Central memory CD8-positive, alpha-beta T cell (primary cell): Measurements from ENCODE around the gene COX14.

Experiments
- ATAC-seq: fragments of 150-1000 bp; cut with Tn5 transposase; replicated peaks from 2 replicates; pipeline ENCODE4 v1.10.0; 2022; ENCODE audit warnings: mild to moderate bottlenecking, moderate FRiP score, moderate number of reproducible peaks; ENCODE audit not compliant: poor library complexity, severe bottlenecking; ENCODE audit errors: extremely low read depth
- DNase-seq, 2 donors: peaks; one replicate each; pipeline ENCODE4 v3.0.0; 2021; ENCODE audit warnings: low spot score in 2 of 2
- H3K27ac Mint-ChIP-seq: one replicate; pipeline ENCODE4 v1.8.0; 2022; ENCODE audit warnings: low read depth, mild to moderate bottlenecking, moderate library complexity, mixed read lengths
- H3K27me3 Mint-ChIP-seq: one replicate; pipeline ENCODE4 v1.8.0; 2022; ENCODE audit warnings: mixed read lengths
- H3K36me3 Mint-ChIP-seq: one replicate; pipeline ENCODE4 v1.8.0; 2022; ENCODE audit warnings: mild to moderate bottlenecking, moderate library complexity, mixed read lengths; ENCODE audit not compliant: insufficient read depth
- H3K4me1 Mint-ChIP-seq: one replicate; pipeline ENCODE4 v1.8.0; 2022; ENCODE audit warnings: mixed read lengths
- H3K4me3 Mint-ChIP-seq: one replicate; pipeline ENCODE4 v1.8.0; 2022; ENCODE audit warnings: mild to moderate bottlenecking, moderate library complexity, mixed read lengths
- H3K9me3 Mint-ChIP-seq: one replicate; pipeline ENCODE4 v1.8.0; 2022; ENCODE audit warnings: mixed read lengths

The COX14 gene

DNA sequence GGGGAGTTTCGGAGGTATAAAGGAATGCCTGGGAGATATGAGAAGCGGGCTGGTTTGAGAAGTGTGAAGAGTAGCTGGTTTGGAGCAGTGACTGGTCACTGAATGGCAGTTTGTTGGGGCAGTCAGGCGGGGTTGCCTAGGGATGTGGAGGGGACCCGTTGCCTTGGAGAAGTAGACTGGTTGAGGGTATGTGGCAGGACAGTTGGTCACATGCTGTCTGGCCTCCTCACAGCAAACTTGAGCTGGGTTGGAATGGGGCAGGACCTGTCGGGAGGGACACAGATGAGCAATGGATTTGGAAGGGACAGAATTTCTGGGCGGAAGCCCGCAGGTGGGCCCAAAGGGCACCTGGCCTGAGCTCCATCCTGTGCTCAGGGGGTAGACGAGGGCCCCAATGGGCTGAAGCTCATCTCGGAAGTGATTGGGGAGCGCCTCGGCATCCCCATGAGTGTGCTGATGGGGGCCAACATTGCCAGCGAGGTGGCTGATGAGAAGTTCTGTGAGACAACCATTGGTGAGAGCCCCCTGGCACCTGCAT, 6.1 kb upstream of the COX14 start:
- DNase-seq: no peak

GRCh38 chr12:50106907-50107306, 5.1 kb upstream of the COX14 start:
- Mint-ChIP-seq H3K4me1 (peaks cover 5% of the 10 kb centered on the region), H3K9me3 (no peaks in the 10 kb centered on the region), H3K27me3 (no peaks in the 10 kb centered on the region), H3K4me3 (no peak overlapping the region), H3K27ac (no peak overlapping the region), H3K36me3 (peaks cover 7% of the 10 kb centered on the region)
- ATAC-seq (no peak), DNase-seq (no peak)

More for the DNA sequence above, 6.1 kb upstream of the COX14 start:
- Mint-ChIP-seq H3K27ac (peak overlapping the region; percentile 58), H3K36me3 (peaks cover 8% of the 10 kb centered on the region), H3K9me3 (no peaks in the 10 kb centered on the region), H3K27me3 (no peaks in the 10 kb centered on the region), H3K4me3 (no peak overlapping the region), H3K4me1 (no peaks in the 10 kb centered on the region)
- no peak for ATAC-seq

DNA sequence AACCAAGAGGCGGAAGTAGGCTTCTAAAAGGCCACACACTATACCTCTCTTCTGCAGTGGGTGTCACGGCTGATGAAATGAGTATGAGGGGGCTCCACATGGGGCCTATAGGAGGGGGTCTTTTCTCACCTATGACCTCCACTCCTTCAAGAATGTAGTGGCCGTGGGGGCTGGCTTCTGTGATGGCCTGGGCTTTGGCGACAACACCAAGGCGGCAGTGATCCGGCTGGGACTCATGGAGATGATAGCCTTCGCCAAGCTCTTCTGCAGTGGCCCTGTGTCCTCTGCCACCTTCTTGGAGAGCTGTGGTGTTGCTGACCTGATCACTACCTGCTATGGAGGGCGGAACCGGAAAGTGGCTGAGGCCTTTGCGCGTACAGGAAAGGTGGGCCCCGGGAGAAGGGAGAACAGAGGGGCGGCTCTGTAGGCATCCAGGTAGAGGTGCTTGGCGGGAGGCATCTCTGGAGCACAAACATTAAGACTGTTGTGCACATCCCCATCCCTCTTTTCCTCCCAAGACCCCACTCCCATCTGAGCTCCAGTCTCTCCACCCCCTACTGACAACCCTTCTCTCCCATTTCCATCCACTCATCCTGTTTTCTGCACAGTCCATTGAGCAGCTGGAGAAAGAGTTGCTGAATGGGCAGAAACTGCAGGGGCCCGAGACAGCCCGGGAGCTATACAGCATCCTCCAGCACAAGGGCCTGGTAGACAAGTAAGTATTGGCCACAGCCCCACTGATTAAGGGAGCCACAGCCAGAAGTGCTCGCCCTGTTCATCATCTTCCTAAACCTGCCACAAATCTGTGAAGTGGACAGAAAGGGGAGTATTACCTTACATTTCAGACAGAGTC, 4.4 kb upstream of the COX14 start:
- ATAC-seq: no peak
- Mint-ChIP-seq H3K27ac (no peak overlapping the region), H3K27me3 (no peaks in the 10 kb centered on the region), H3K4me3 (no peak overlapping the region), H3K9me3 (no peaks in the 10 kb centered on the region), H3K4me1 (peaks cover 10% of the 10 kb centered on the region), H3K36me3 (peaks cover 13% of the 10 kb centered on the region)
- no peak for DNase-seq

DNA sequence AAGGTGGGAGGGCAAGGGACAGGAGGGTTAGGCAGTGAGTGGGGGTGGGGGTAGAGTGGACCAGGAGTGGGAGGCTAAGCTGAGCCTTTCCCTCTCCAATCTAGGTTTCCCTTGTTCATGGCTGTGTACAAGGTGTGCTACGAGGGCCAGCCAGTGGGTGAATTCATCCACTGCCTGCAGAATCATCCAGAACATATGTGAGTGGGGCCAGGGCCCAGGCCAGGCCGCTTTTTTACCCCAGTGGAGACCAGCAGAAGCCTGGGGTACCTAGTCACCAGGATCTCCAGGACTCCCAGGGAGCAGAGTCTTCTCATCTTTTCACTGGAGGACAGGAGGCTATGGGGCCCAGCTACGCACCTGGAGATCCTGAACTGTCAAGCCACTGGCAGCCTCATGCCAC, 2.7 kb upstream of the COX14 start:
- H3K4me3 Mint-ChIP-seq: no peak overlapping the region
- peaks cover 15% of the 10 kb centered on the region for H3K4me1 Mint-ChIP-seq
- H3K27ac Mint-ChIP-seq: no peak overlapping the region
- H3K36me3 Mint-ChIP-seq: peaks cover 19% of the 10 kb centered on the region
- DNase-seq: no peak
- no peaks in the 10 kb centered on the region for H3K9me3 Mint-ChIP-seq
- H3K27me3 Mint-ChIP-seq: no peaks in the 10 kb centered on the region
- ATAC-seq: no peak

GRCh38 chr12:50110127-50110761, 1.8 kb upstream of the COX14 start:
- Mint-ChIP-seq H3K36me3 (peaks cover 21% of the 10 kb centered on the region), H3K9me3 (no peaks in the 10 kb centered on the region), H3K4me1 (peaks cover 20% of the 10 kb centered on the region), H3K4me3 (peak overlapping the region; percentile 11), H3K27ac (peak overlapping the region; percentile 69), H3K27me3 (no peaks in the 10 kb centered on the region)
- DNase-seq (no peak), ATAC-seq (no peak)

GRCh38 chr12:50110762-50111351, 1.2 kb upstream of the COX14 start:
- H3K4me1 Mint-ChIP-seq: peaks cover 25% of the 10 kb centered on the region

DNA sequence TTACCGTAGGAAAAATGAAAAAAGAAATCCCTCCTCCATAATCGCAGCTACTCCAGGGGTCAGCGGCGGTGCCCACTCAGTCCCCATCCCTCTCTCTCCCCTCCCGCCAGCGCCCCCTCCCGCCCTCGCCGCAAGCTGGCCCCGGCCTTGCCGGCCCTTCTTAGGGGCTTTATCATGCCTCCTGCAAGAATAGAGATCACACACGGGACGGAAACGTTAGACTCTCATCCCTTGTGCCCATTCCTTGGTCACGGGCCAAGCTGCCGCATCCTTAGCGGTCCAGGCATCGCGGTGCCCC, 692 bp upstream of the COX14 start:
- Mint-ChIP-seq H3K27me3 (no peaks in the 10 kb centered on the region), H3K4me1 (peaks cover 30% of the 10 kb centered on the region), H3K27ac (peak overlapping the region; percentile 97), H3K9me3 (no peaks in the 10 kb centered on the region), H3K4me3 (peak overlapping the region; percentile 98), H3K36me3 (peaks cover 28% of the 10 kb centered on the region)
- DNase-seq (no peak), ATAC-seq (no peak)

More at GRCh38 chr12:50110762-50111351, 1.2 kb upstream of the COX14 start:
- Mint-ChIP-seq H3K27ac (peak overlapping the region; percentile 97), H3K4me3 (peak overlapping the region; percentile 98), H3K36me3 (peaks cover 27% of the 10 kb centered on the region), H3K27me3 (no peaks in the 10 kb centered on the region), H3K9me3 (no peaks in the 10 kb centered on the region)
- DNase-seq: no peak
- ATAC-seq: no peak

DNA sequence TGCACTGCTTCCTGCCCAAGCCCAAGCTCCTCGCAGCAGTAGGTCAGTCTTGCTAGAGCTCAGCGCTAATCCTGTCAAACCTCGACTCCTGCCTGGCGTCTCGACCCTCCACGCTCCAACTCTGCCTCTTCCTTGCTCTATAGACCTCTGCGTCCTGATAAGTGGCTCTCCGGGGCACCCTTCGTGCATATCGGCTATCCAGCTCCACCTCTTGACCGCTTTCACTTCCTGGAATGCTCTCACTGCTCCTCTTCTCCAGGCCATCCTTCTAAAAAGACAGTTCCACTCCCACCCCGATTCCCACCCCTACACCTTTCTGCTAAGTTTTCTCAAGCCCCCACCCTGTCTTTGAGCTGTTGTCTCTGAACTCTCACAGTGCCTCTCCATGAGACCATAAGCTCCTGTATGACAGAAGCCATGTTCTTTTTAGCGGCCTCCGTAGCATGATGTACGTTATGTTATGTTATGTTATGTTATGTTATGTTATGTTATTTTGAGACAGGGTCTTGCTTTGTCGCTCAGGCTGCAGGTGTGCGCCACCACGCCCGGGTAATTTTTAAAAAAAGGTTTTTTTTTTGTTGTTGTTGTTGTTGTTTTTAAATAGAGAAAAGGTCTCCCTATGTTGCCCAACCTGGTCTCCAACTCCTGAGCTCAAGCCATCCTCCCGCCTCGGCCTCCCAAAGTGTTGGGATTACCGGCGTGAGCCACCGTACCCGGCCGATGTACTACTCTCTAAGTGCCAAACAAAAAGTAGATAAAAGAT, 601 bp downstream of the COX14 start:
- DNase-seq (no peak), ATAC-seq (no peak)
- H3K4me1 Mint-ChIP-seq: peaks cover 40% of the 10 kb centered on the region
- peak overlapping the region; percentile 98 for H3K4me3 Mint-ChIP-seq
- H3K9me3 Mint-ChIP-seq: no peaks in the 10 kb centered on the region
- peaks cover 37% of the 10 kb centered on the region for H3K36me3 Mint-ChIP-seq
- peak overlapping the region; percentile 97 for H3K27ac Mint-ChIP-seq
- no peaks in the 10 kb centered on the region for H3K27me3 Mint-ChIP-seq

DNA sequence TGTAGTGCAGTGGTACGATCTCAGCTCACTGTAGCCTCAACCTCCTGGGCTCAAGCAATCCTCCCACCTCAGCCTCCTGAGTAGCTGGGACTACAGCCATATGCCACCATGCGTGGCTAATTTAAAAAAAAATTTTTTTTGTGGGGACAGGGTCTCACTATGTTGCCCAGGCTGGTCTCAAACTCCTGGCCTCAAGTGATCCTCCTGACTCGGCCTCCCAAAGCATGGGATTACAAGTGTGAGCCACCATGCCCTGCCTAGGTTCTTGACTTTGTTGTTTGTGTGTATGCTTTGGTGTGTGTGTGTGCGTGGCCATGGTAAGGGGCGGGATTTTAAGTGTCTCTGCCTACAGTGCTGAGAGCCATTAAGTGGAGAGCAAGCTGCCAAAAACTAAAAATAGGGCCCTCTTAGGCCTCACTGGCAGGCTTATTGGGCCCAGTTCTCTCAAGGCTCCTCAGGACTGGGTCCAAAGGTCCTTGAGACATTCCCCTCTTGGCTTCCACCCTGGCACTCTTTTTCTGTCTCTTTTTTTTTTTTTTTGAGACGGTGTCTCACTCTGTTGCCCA, 5.1 kb downstream of the COX14 start:
- Mint-ChIP-seq H3K4me3 (no peak overlapping the region), H3K9me3 (no peaks in the 10 kb centered on the region), H3K27me3 (no peaks in the 10 kb centered on the region), H3K36me3 (peaks cover 45% of the 10 kb centered on the region), H3K4me1 (peaks cover 48% of the 10 kb centered on the region), H3K27ac (no peak overlapping the region)
- ATAC-seq: no peak
- DNase-seq: no peak

DNA sequence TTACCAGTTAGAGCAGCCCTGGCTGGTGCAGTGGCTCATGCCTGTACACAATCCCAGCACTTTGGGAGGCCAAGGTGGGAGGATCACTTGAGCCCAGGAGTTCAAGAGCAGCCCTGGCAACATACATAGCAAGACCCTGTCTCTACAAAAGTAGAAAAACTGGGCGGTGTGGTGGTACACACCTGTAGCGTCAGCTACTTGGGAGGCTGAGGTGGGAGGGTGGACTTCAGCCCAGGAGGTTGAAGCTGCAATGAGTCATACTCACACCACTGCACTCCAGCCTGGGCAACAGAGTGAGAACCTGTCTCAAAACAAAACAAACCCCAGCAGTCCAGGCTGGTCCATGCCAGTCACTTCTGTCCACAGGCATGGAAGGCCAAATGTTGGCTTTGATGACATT, 7.4 kb downstream of the COX14 start:
- no peak overlapping the region for H3K4me3 Mint-ChIP-seq
- ATAC-seq: no peak

DNA sequence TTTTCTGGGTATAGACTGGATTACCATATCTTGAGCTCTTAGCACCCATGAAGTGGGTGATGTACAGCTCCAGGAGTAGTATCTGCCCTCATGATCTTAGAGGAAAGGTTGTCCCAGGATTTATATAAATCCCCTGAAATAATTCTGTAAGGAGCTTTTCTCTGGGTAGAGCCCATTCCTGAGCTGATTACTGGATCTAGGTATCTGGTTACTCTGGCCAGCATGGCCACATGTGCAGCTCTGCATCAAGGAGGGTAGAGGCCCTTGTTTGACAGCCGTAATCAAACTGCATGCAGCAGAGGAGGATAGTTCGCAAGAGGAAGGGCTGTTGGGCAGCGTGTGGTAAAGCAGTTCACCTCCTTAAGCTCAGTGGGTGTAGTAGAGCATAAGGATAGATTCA, 8.5 kb downstream of the COX14 start:
- no peaks in the 10 kb centered on the region for H3K9me3 Mint-ChIP-seq
- DNase-seq: no peak
- peaks cover 48% of the 10 kb centered on the region for H3K36me3 Mint-ChIP-seq
- no peaks in the 10 kb centered on the region for H3K27me3 Mint-ChIP-seq
- H3K4me3 Mint-ChIP-seq: no peak overlapping the region
- H3K4me1 Mint-ChIP-seq: peaks cover 48% of the 10 kb centered on the region
- H3K27ac Mint-ChIP-seq: no peak overlapping the region
- ATAC-seq: no peak

More for the DNA sequence above, 7.4 kb downstream of the COX14 start:
- H3K4me1 Mint-ChIP-seq: peaks cover 42% of the 10 kb centered on the region
- H3K27me3 Mint-ChIP-seq: no peaks in the 10 kb centered on the region
- no peak overlapping the region for H3K27ac Mint-ChIP-seq
- H3K9me3 Mint-ChIP-seq: no peaks in the 10 kb centered on the region
- H3K36me3 Mint-ChIP-seq: peaks cover 47% of the 10 kb centered on the region
- no peak for DNase-seq

- Mint-ChIP-seq H3K27ac (no peak overlapping the region), H3K4me3 (no peak overlapping the region), H3K4me1 (peaks cover 48% of the 10 kb centered on the region), H3K9me3 (no peaks in the 10 kb centered on the region), H3K27me3 (no peaks in the 10 kb centered on the region), H3K36me3 (peaks cover 48% of the 10 kb centered on the region)
- DNase-seq: no peak
- ATAC-seq: no peak
These were observed 8.9 kb downstream of the COX14 start for GRCh38 chr12:50120953-50121352.
